Measurements from ENCODE around the gene OXSR1.
A peak's percentile ranks its signal among the peaks of the same experiment; 100 is the strongest.

The OXSR1 gene

GRCh38 chr3:38164952-38165721 lies at the start of gene OXSR1:
TSS of gene OXSR1 (plus strand) at chr3:38165537. CDS start at chr3:38165877, 340 bp downstream.
- peak; percentile 92 for DNase-seq

- no peak for DNase-seq
Measured at GRCh38 chr3:38115645-38116427, 49.5 kb upstream of the OXSR1 start.

DNA sequence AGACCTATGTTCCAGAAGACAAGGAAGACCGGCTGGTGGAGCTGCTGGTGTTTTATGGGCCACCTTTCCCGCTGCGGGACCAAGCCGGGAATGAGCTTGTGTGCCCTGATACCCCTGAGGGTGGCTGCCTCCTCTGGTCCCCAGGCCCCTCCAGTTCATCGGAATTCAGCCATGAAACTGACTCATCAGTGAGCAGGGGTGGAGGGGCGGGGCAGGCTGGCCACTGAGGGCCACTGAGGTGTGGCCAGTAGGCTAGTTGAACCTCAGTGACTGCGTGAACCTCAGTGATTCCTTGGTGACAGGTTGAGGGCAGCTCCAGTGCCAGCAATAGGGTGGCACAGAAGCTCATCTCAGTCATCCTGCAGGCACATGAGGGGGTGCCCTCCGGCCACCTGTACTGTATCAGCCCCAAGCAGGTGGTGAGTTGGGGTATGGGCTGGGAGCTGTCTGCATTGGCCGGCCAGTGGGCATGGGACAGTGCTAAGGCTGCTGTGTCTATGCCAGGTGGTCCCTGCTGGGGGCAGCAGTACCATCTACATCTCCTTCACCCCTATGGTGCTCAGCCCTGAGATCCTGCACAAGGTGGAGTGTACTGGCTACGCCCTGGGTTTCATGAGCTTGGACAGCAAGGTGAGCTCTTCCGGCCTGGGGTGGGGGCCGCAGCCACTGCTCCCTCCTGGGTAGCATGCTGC lies 48.7 kb upstream of the OXSR1 start:
- no peak for DNase-seq

DNA sequence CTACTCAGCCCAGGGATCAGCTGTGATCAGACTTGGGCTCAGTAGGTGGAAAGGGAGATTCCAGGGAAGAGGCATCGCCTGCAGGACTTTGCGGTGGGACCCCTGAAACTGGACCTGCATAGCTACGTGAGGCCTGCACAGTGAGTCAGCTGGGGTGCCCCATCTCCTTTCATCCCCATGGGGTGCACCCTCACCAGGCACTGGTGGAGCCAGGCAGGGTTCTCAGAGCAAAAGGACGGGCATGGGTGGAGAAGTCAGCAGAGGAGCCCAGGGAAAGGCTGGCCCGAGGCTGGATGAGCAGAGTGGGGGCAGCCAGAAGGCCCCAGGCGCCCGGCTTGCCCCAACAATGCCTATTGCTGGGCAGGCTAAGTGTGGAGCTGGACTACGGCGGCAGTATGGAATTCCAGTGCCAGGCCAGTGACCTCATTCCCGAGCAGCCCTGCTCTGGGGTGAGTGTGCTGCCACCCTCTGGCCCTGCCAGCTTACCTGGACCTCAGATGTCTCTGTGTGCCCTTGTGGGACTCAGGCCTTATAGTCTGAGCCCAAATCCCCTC lies 48.1 kb upstream of the OXSR1 start:
- DNase-seq: no peak

GRCh38 chr3:38117748-38118420 lies 47.5 kb upstream of the OXSR1 start:
- no peak for DNase-seq

DNA sequence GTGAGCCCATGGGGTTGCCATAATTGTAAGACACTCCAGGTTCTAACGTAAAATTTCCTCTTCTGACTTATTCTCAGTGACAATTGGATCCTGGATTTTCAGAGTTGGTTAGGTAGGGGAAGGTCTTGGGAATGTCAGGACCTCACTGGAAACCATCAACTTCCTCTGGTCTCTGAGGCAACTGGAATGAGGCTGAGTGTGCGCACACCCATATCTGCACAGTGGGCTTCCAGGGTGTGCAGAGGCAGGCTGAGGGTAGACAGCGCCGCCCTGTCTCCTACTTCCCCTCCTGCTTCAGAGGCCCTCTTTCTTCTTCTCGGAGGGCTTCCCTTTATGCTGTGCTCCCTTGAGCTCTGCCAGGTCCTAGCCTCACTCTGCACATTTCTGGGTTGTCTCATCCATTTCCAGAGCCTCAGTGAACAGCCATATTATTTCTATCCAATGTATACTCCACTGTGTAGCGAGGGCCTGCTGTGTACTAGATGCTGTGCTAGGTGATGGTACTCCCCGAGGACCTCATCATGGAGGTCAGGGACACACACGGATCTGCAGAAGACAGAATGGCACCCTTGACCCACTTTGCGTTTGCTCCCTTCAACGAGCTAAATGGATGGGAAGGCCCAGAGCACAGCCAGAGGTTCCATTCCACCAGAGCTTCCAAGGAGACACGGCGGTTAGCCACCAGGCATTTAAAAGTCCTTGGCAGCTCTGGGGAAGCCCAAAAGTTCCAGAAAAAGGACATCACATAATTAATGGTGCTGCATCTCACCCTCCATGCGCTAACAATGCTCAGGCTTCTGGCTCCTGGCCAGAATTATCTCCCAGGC lies 46.7 kb upstream of the OXSR1 start:
- DNase-seq: no peak

GRCh38 chr3:38119248-38119544 lies 46.1 kb upstream of the OXSR1 start:
- DNase-seq: no peak

GRCh38 chr3:38119821-38120692 lies 45.3 kb upstream of the OXSR1 start:
- no peak for DNase-seq

DNA sequence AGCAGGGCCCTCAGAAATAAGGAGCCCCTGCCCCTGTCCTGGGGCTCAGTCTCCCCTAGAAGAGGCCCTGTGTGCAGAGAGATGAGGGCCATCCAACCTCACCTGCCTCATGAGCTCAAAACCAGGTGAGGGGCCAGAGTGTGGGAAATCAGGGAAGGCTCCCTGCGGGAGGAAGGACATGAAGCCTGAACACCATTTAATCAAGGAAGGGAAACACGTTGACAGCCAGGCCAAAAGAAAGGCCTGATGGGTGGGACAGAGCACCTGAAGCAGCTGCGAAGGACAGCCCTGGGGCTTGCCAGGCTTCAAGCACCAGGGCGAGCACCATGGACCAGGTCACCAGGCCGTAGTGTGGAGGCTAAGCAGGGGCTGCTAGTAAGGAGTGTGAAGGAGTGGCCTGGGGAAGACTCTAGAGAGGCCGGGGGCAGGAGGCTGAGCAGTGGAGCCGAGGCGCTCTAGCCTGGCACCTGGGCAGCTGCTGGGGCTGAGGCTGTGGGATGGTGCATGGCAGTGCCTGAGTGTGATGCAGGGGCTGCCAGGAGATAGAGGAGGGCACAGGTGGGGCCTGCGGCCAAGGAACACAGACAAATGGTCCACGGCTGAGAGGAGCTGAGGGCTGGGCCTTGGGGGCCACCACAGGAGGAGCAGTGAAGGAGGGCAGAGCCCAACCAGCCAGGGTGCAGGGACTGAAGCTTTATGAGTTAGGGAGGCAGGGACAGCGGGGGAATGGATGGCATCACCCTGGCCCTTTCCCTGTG lies 44.5 kb upstream of the OXSR1 start:
- no peak for DNase-seq

DNA sequence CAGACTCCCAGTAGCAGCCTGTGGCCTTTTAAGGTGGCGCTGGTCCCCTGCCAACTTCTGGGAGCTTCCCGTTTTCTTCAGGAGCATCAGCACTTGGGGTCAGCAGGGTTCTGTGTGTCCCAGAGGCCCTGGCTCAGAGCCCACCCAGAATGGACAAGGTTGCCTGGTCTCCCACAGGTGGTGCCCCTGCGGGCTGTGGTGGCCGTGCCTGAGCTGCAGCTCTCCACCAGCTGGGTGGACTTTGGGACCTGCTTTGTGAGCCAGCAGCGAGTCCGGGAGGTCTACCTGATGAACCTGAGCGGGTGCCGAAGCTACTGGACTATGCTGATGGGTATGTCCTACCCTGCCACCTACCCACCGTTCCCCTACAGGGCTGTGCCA lies 43.9 kb upstream of the OXSR1 start:
- no peak for DNase-seq

DNA sequence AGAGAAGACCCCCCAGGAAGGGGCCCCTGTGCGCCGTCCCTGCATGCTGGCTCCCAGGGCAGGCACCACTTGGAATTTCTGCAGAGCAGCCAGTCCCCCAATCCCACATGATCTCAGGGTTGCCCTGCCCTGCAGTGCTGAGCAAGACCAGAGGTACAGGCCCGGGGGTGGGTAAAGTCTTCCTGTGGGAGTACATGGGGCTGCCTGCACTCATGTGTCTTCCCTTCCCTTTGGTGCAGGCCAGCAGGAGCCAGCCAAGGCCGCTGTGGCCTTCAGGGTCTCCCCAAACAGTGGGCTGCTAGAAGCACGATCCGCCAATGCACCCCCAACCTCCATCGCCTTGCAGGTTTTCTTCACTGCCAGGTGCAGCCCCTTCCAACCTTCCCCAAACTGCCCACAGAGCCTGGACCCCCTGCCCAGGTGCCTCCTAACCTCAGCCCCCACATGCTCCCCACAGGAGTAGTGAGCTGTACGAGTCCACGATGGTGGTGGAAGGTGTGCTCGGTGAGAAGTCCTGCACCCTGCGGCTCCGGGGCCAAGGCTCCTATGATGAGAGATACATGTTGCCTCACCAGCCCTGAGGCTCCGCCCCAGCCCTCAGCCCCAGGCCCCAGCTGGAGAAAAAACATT lies 43.4 kb upstream of the OXSR1 start:
- DNase-seq: no peak

DNA sequence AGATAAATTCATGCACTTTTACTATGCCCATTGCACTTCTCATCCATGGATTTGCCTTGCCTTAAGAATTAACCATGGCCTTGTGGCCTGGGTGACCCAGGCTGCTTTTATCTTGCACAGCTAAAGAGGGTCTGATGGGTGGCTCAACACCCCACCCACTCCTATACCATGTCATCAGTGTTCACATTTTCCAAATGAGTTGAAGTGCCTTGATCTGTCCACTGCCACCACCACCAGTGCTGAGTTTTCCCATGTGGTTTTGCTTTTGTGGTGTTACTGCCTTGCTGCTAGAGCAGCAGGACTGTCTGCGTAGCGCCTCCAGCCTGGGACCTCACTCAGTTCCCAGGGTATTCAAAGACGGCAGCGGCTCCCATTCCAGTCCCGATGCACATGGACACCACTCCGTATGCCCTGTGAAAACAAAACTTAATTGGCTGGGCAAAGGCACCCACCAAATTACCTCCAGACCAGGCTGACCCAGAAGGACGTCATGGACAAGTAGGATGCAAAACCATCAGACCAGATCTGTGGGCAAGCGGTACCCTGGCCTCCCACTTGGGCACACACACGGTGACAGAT lies 42.5 kb upstream of the OXSR1 start:
- no peak for DNase-seq

GRCh38 chr3:38124324-38125122 lies 40.8 kb upstream of the OXSR1 start:
- no peak for DNase-seq

GRCh38 chr3:38125305-38126120 lies 39.8 kb upstream of the OXSR1 start:
- no peak for DNase-seq

DNA sequence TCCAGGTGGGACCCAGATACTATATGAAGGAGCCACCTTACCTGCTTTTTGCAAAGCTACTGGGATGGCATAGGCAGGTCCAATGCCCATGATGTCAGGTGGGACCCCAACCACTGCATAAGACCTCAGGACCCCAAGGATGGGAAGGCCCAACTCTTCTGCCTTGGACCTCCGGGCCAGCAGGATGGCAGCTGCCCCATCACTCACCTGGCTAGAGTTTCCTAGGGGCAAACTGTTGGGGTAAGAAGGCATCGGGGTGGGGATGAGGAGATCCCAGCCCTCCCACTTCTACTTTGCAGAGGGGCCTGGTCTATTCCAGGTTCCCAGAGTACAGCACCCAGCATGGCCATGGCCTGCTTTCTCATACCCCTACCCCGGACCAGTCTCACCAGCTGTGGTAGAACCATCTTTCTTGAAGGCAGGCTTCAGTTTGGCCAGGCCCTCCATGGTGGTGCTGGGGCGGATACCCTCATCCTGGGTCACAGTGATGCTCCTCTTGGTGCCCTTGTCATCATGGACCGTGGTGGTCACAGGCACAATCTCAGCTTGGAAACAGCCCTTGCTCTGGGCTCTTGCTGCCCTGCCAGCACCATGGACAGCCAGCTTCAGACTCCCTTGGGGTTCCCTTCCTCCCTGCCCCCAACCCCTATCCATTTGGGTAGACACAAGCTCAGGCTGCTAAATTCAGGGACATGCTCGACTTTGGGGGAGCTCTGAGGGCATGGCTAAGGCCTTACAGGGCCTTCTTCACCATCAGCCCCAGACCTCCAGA lies 39.0 kb upstream of the OXSR1 start:
- DNase-seq: no peak

- no peak for DNase-seq
Measured at GRCh38 chr3:38127611-38128302, 37.6 kb upstream of the OXSR1 start.
